ENCODE results near the gene GNPAT. TPM values are rescaled to one million over a fixed set of nuclear protein-coding genes. Genes with fewer than 3 reads are reported as not detected.

GNPAT gene
- total RNA-seq, 4 donors from 2014 or later = 34.8 to 55.4 (median 37.5) TPM

GRCh38 chr1:231231511-231231910 lies 9.5 kb upstream of the GNPAT start:
- TF ChIP-seq, protein P1, sequence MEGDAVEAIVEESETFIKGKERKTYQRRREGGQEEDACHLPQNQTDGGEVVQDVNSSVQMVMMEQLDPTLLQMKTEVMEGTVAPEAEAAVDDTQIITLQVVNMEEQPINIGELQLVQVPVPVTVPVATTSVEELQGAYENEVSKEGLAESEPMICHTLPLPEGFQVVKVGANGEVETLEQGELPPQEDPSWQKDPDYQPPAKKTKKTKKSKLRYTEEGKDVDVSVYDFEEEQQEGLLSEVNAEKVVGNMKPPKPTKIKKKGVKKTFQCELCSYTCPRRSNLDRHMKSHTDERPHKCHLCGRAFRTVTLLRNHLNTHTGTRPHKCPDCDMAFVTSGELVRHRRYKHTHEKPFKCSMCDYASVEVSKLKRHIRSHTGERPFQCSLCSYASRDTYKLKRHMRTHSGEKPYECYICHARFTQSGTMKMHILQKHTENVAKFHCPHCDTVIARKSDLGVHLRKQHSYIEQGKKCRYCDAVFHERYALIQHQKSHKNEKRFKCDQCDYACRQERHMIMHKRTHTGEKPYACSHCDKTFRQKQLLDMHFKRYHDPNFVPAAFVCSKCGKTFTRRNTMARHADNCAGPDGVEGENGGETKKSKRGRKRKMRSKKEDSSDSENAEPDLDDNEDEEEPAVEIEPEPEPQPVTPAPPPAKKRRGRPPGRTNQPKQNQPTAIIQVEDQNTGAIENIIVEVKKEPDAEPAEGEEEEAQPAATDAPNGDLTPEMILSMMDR (IDR thresholded peaks at IDR 0.05; ENCODE audit: low read depth) = no peak

DNA sequence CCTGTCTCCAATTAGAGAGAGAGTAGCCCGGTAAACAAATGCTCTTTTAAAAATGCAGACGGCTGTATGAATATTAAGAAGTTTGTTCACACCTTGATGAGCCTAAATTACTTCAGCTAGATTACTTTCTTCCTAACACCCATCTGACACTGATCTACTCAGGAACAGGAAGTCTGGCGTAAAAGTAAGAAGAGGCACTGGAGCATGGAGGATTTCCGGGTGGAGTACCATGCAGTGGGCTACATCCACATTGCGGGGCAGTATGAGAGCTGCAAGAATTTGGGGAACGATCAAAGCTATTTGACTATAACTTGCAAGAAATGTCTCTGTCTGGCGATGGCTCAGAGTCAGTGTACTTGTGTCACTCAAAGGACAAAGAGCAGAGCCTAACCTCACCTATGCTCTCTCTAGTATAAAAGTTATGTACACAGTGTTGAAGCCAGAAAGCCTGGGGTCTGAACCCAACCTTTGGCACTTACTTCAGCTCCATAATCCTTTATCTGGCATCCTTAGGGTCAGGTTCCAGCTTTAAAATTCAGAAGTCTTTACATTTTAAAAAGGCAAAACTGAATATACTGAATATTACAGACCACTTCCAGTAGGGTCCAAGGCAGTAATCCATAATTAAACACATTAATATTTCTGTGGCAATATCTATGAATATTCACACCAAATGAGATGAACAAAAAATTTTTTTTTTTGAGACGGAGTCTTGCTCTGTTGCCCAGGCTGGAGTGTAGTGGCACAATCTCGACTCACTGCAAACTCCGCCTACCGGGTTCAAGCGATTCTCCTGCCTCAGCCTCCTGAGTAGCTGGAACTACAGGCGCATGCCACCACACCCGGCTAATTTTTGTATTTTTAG lies 7.9 kb upstream of the GNPAT start:
- TF ChIP-seq, protein P1 (IDR thresholded peaks at IDR 0.05; ENCODE audit: low read depth) = no peak

GRCh38 chr1:231233735-231234417 lies 7.1 kb upstream of the GNPAT start:
- TF ChIP-seq, protein P1 (IDR thresholded peaks at IDR 0.05; ENCODE audit: low read depth) = no peak

- TF ChIP-seq, protein P1 (IDR thresholded peaks at IDR 0.05; ENCODE audit: low read depth) = no peak
Measured at GRCh38 chr1:231234506-231234905, 6.5 kb upstream of the GNPAT start.

DNA sequence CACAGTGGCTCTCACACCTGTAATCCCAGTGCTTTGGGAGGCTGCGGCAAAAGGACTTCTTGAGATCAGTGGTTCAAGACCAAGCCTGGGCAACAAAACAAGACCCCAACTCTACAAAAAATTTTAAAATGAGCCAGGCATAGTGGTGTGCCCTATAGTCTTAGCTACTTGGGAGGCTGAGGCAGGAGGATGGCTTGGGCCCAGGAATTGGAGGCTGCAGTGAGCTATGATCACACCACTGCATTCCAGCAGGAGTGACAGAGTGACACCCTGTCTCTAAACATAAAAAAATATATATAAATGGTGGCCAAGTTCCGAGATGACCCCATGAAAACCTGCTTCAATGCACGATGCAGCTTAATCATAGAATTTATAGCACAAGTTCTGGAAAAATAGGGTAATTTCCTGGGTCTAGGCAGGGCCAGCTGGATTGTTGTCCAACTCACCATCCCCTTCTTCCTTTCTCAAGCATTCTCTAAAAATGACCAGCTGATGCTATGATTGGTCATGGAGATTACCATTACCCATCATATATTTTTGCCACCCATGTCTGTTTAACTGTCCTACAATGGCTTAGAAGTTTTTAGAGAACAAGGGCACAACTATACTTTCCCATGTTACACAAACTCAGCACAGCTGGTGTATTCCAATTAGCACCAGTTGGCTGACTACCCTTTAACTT lies 5.3 kb upstream of the GNPAT start:
- TF ChIP-seq, protein P1 (IDR thresholded peaks at IDR 0.05; ENCODE audit: low read depth) = no peak

GRCh38 chr1:231236208-231236591 lies 4.8 kb upstream of the GNPAT start:
- TF ChIP-seq, protein P1 (IDR thresholded peaks at IDR 0.05; ENCODE audit: low read depth) = no peak

- TF ChIP-seq, protein P1 (IDR thresholded peaks at IDR 0.05; ENCODE audit: low read depth) = no peak
Measured at GRCh38 chr1:231236938-231237337, 4.1 kb upstream of the GNPAT start.
